Osteoblast (primary cell): ENCODE data around the gene DIP2C. TPM values are rescaled to one million over a fixed set of nuclear protein-coding genes. Genes with fewer than 3 reads are reported as not detected.
"Not testable (repeated sequence)": the region's sequence is repeated elsewhere in the genome, so short reads cannot be mapped to it uniquely, and the experiment has no call there.

Experiments used
- DNase-seq: peaks from one replicate; pipeline ENCODE4 v3.0.0; 2011; ENCODE audit warnings: low spot score, mixed read lengths; ENCODE audit not compliant: insufficient read length; ENCODE audit errors: missing footprints
- H2AFZ ChIP-seq: 2 replicates; pipeline ENCODE4 v1.6.0; 2011; ENCODE audit warnings: mild to moderate bottlenecking, low read length
- H3K27ac ChIP-seq: 2 replicates; pipeline ENCODE4 v1.5.1; 2011; ENCODE audit warnings: mild to moderate bottlenecking, low read depth, low read length, moderate library complexity
- H3K27me3 ChIP-seq: 2 replicates; pipeline ENCODE4 v1.6.0; 2012; ENCODE audit warnings: mild to moderate bottlenecking, control low read depth, inconsistent platforms, low read length, moderate library complexity; ENCODE audit not compliant: insufficient read depth
- H3K36me3 ChIP-seq: 2 replicates; pipeline ENCODE4 v1.5.1; 2011; ENCODE audit warnings: mild to moderate bottlenecking, low read length, control low read depth, moderate library complexity; ENCODE audit not compliant: insufficient read depth
- H3K4me1 ChIP-seq: 2 replicates; pipeline ENCODE4 v1.5.1; 2011; ENCODE audit warnings: mild to moderate bottlenecking, low read length, control low read depth, moderate library complexity; ENCODE audit not compliant: insufficient read depth
- H3K4me2 ChIP-seq: 2 replicates; pipeline ENCODE4 v1.6.0; 2011; ENCODE audit warnings: mild to moderate bottlenecking, low read length; ENCODE audit not compliant: insufficient read depth
- H3K4me3 ChIP-seq: fragments of 200-600 bp; sonication (generic); 3 replicates; pipeline ENCODE4 v1.5.1; 2012; ENCODE audit warnings: mild to moderate bottlenecking, low read length, inconsistent platforms; ENCODE audit not compliant: insufficient read depth
- H3K79me2 ChIP-seq: 2 replicates; pipeline ENCODE4 v1.6.0; 2012; ENCODE audit warnings: mild to moderate bottlenecking, low read length, control low read depth, inconsistent platforms; ENCODE audit not compliant: insufficient read depth
- H3K9me3 ChIP-seq: 2 replicates; pipeline ENCODE4 v1.5.1; 2011; ENCODE audit warnings: low read depth, low read length, control low read depth
- H4K20me1 ChIP-seq: 2 replicates; pipeline ENCODE4 v1.6.0; 2012; ENCODE audit warnings: mild to moderate bottlenecking, low read length, control low read depth; ENCODE audit not compliant: insufficient read depth
- total RNA-seq: library from RNA; depleted of rRNA; stranded (reverse); fragments of >200 nt; gene quantifications from 2 replicates; pipeline ENCODE4 v1.2.3, GENCODE V29; 2012
- TF ChIP-seq, protein P1 (sequence below): IDR thresholded peaks from 2 replicates; pipeline ENCODE4 v1.5.1; 2011; ENCODE audit warnings: mild to moderate bottlenecking, low read depth, low read length, moderate library complexity; ENCODE audit errors: extremely low read depth

DIP2C gene
- total RNA-seq, 1 donor = 36.9 TPM

DNA sequence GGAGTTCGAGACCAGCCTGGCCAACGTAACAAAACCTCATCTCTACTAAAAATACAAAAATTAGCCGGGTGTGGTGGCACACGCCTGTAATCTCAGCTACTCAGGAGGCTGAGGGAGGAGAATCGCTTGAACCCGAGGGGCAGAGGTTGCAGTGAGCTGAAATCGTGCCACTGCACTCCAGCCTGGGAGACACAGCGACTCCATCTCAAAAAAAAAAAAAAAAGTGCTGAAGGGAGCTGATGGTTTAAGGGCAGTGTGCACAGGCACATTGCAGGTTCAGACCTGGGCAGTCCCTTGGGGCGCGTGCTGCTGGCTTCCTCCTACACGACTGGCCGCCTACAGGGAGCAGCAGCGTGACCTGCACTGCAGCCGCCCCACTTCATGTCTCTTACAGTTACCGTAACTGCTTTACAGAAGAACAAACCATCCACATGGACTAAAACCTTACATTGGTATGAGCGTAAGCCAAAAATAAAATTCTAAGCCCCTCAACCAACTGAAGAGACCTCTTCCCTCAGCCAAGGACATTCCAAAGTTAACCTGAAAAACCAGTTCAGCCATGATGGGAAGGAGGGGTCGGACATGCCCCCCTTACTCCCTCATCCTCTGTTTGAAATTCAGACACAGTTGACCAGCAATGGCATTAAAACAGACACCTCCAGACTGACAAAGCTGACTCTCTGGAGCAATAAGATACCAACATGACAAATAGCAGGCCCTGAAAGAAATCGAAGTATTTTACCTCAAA is 292.0 kb downstream of the DIP2C start:
- no peak overlapping the region for H2AFZ ChIP-seq
- H3K27me3 ChIP-seq = no peaks in the 10 kb centered on the region
- peaks cover 4% of the 10 kb centered on the region for H4K20me1 ChIP-seq
- no peak overlapping the region for H3K4me2 ChIP-seq
- peaks cover 9% of the 10 kb centered on the region for H3K79me2 ChIP-seq
- H3K4me1 ChIP-seq = no peaks in the 10 kb centered on the region
- no peak overlapping the region for H3K27ac ChIP-seq
- TF ChIP-seq, protein P1, sequence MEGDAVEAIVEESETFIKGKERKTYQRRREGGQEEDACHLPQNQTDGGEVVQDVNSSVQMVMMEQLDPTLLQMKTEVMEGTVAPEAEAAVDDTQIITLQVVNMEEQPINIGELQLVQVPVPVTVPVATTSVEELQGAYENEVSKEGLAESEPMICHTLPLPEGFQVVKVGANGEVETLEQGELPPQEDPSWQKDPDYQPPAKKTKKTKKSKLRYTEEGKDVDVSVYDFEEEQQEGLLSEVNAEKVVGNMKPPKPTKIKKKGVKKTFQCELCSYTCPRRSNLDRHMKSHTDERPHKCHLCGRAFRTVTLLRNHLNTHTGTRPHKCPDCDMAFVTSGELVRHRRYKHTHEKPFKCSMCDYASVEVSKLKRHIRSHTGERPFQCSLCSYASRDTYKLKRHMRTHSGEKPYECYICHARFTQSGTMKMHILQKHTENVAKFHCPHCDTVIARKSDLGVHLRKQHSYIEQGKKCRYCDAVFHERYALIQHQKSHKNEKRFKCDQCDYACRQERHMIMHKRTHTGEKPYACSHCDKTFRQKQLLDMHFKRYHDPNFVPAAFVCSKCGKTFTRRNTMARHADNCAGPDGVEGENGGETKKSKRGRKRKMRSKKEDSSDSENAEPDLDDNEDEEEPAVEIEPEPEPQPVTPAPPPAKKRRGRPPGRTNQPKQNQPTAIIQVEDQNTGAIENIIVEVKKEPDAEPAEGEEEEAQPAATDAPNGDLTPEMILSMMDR = no peak
- DNase-seq = no peak
- no peaks in the 10 kb centered on the region for H3K9me3 ChIP-seq
- no peak overlapping the region for H3K4me3 ChIP-seq
- no peaks in the 10 kb centered on the region for H3K36me3 ChIP-seq

DNA sequence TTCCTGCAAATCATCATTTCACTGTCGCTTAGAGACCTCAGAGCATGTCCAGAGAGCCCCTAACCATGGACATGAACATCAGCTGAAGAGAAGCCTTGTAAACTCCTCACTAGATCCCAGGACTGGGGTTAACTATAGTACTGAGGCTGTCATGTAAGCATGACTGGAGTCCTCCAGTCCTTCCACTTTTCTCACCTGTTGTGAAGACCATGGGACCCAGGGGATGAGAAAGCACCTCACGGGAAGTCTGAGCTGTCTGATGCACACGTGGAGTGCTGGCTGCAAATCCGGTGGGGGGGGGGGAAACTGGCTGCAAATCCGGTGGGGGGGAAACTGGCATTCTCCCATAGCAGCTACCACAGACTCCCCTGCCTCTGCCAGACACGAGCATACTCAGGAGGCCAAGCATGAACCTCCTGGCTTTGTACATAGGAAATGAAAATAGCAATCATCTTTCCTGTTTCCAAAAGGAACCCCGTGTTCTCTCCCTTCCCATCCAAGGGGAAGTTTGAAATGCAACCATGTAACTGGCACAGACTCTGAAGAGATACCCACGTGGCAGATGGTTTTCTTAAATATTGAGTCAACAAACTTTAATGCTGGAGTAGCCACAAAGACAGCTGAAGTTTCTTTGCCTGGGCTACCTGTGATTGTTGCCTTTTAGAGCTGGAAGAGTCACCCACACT is 292.8 kb downstream of the DIP2C start:
- H4K20me1 ChIP-seq = peaks cover 5% of the 10 kb centered on the region
- H3K4me1 ChIP-seq = no peaks in the 10 kb centered on the region
- H3K9me3 ChIP-seq = no peaks in the 10 kb centered on the region
- H3K4me2 ChIP-seq = no peak overlapping the region
- H3K36me3 ChIP-seq = no peaks in the 10 kb centered on the region
- TF ChIP-seq, protein P1 = no peak
- H2AFZ ChIP-seq = no peak overlapping the region
- peaks cover 9% of the 10 kb centered on the region for H3K79me2 ChIP-seq
- DNase-seq = no peak
- H3K4me3 ChIP-seq = no peak overlapping the region
- no peaks in the 10 kb centered on the region for H3K27me3 ChIP-seq
- H3K27ac ChIP-seq = no peak overlapping the region

DNA sequence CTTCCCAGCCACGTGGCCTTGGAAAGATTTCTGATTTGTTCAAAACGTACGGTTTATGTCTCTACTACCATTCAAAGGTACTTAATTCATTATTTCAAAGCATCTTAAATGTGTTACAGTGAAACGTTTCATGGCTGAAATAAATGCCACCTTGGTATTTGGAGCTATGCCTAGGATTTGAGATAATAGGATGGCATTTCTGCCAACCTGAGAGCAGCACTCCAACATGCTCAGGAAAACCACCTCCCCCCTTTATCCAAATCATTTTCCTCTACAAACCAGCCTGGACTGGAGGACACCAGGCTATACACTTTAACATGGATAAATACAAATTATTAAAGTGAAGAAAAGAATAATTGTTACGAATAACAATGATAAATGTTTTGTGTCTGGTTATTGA is 293.4 kb downstream of the DIP2C start:
- no peak for DNase-seq
- no peak overlapping the region for H3K27ac ChIP-seq
- peaks cover 9% of the 10 kb centered on the region for H3K79me2 ChIP-seq
- H3K4me3 ChIP-seq = no peak overlapping the region
- H3K27me3 ChIP-seq = no peaks in the 10 kb centered on the region
- no peaks in the 10 kb centered on the region for H3K9me3 ChIP-seq
- H2AFZ ChIP-seq = no peak overlapping the region
- no peaks in the 10 kb centered on the region for H3K4me1 ChIP-seq
- TF ChIP-seq, protein P1 = no peak
- H3K4me2 ChIP-seq = no peak overlapping the region
- no peaks in the 10 kb centered on the region for H3K36me3 ChIP-seq
- H4K20me1 ChIP-seq = peaks cover 5% of the 10 kb centered on the region

DNA sequence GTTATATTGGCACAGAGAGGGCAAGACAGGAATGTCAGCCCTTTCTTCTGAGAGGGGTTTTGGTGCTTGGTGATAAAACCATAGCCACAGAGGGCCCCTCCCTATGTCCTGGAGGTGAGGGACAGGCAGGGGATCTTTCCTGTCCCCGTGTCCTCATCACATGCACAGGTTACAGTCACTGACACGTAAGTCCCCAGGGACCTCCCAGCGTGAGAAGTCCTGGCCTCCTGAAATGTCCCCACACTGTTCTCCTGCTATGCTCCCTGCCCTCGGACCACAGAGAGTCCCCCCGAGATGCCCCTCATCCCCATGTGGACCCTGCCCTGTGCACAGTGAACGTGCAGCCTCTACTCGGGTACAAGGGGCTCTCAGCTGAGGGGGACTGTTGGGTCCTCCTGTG is 293.8 kb downstream of the DIP2C start:
- peaks cover 9% of the 10 kb centered on the region for H3K79me2 ChIP-seq
- H3K27me3 ChIP-seq = no peaks in the 10 kb centered on the region
- no peak overlapping the region for H2AFZ ChIP-seq
- no peaks in the 10 kb centered on the region for H3K4me1 ChIP-seq
- H3K4me2 ChIP-seq = no peak overlapping the region
- H3K36me3 ChIP-seq = no peaks in the 10 kb centered on the region
- peaks cover 5% of the 10 kb centered on the region for H4K20me1 ChIP-seq
- no peak for DNase-seq
- H3K27ac ChIP-seq = no peak overlapping the region
- no peaks in the 10 kb centered on the region for H3K9me3 ChIP-seq
- H3K4me3 ChIP-seq = no peak overlapping the region
- TF ChIP-seq, protein P1 = no peak

DNA sequence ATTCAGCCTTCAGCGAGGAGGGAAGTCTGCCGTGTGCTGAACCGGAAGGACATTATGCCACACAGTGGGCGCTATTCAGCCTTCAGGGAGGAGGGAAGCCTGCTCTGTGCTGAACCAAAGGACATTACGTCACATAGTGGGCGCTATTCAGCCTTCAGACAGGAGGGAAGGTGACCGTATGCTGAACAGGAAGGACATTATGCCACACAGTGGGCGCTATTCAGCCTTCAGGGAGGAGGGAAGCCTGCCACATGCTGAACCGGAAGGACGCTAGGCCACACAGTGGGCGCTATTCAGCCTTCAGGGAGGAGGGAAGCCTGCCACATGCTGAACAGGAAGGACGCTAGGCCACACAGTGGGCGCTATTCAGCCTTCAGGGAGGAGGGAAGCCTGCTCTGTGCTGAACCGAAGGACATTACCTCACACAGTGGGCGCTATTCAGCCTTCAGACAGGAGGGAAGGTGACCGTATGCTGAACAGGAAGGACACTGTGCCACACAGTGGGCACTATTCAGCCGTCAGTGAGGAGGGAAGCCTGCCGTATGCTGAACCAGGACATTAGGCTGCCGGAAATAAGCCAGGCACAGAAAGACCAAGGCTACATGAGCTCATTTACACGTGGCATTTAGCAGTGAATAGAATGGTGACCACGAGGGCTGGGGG is 294.9 kb downstream of the DIP2C start:
- not testable (repeated sequence) for H4K20me1 ChIP-seq, H3K79me2 ChIP-seq, H3K4me1 ChIP-seq, DNase-seq, H3K4me3 ChIP-seq, H2AFZ ChIP-seq, H3K9me3 ChIP-seq, H3K27ac ChIP-seq, H3K27me3 ChIP-seq, H3K36me3 ChIP-seq, H3K4me2 ChIP-seq
